NCI-H146 treated with DMSO at 0.1 percent for 48 hours (cell line): ENCODE data around the gene TMPRSS4.

Experiments used
- DNase-seq: peaks from one replicate; lab custom pipeline; 2025; ENCODE audit not compliant: unreplicated experiment; lab: John Stamatoyannopoulos, UW

The TMPRSS4 gene

GRCh38 chr11:118132385-118133151 is 55.7 kb downstream of the TMPRSS4 start:
- no peak for DNase-seq

- no peak for DNase-seq
These were observed 56.9 kb downstream of the TMPRSS4 start for GRCh38 chr11:118133816-118134215.

GRCh38 chr11:118135051-118135795 is 58.3 kb downstream of the TMPRSS4 start:
- DNase-seq: no peak

- no peak for DNase-seq
These were observed 58.9 kb downstream of the TMPRSS4 start for GRCh38 chr11:118135796-118136165.

- no peak for DNase-seq
These were observed 59.5 kb downstream of the TMPRSS4 start for GRCh38 chr11:118136341-118136740.

- no peak for DNase-seq
These were observed 59.9 kb downstream of the TMPRSS4 start for GRCh38 chr11:118136801-118137200.

GRCh38 chr11:118138839-118139420 is 62.1 kb downstream of the TMPRSS4 start:
- no peak for DNase-seq

- DNase-seq: no peak
These were observed 62.7 kb downstream of the TMPRSS4 start for GRCh38 chr11:118139578-118139977.

- DNase-seq: no peak
These were observed 65.2 kb downstream of the TMPRSS4 start for GRCh38 chr11:118142081-118142480.

- DNase-seq: peak; percentile 7
These were observed 65.9 kb downstream of the TMPRSS4 start for GRCh38 chr11:118142809-118143208.

GRCh38 chr11:118143661-118144185 is 66.8 kb downstream of the TMPRSS4 start:
- DNase-seq: no peak

GRCh38 chr11:118144301-118145268 is 67.7 kb downstream of the TMPRSS4 start:
- no peak for DNase-seq

- DNase-seq: peak; percentile 73
These were observed 68.7 kb downstream of the TMPRSS4 start for GRCh38 chr11:118145285-118146227.

- no peak for DNase-seq
These were observed 69.7 kb downstream of the TMPRSS4 start for GRCh38 chr11:118146554-118146953.

GRCh38 chr11:118147502-118147901 is 70.6 kb downstream of the TMPRSS4 start:
- DNase-seq: no peak

- DNase-seq: no peak
These were observed 71.4 kb downstream of the TMPRSS4 start for GRCh38 chr11:118148240-118148639.

- DNase-seq: no peak
These were observed 72.0 kb downstream of the TMPRSS4 start for GRCh38 chr11:118148856-118149255.

GRCh38 chr11:118149493-118149892 is 72.6 kb downstream of the TMPRSS4 start:
- no peak for DNase-seq

- DNase-seq: no peak
These were observed 74.6 kb downstream of the TMPRSS4 start for GRCh38 chr11:118151431-118151830.
